HepG2 (cell line): ENCODE results near the gene RPTOR. TPM values are rescaled to one million over a fixed set of nuclear protein-coding genes. Genes with fewer than 3 reads are reported as not detected.

Source experiments
- DPF2 ChIP-seq: sonication (generic); formaldehyde crosslinking; IDR thresholded peaks from 2 replicates; pipeline ENCODE4 v1.4.0; 2020; ENCODE audit warnings: mild to moderate bottlenecking, low read depth, missing genetic modification reagents, borderline replicate concordance
- FOSL2 ChIP-seq: sonication (generic); formaldehyde crosslinking; IDR thresholded peaks from 2 replicates; pipeline ENCODE4 v1.4.0; 2020; ENCODE audit warnings: missing genetic modification reagents
- HDAC1 ChIP-seq: sonication (generic); formaldehyde crosslinking; IDR thresholded peaks from 2 replicates; pipeline ENCODE4 v1.5.1; 2020; ENCODE audit warnings: mild to moderate bottlenecking, missing genetic modification reagents
- HMG20A ChIP-seq: IDR thresholded peaks from 2 replicates; pipeline ENCODE4 v1.6.1; 2016; ENCODE audit warnings: borderline replicate concordance
- JARID2 ChIP-seq: sonication (generic); formaldehyde crosslinking; IDR thresholded peaks from 2 replicates; pipeline ENCODE4 v1.8.1; 2023; ENCODE audit warnings: missing genetic modification reagents, inconsistent platforms; ENCODE audit not compliant: insufficient replicate concordance
- KDM2A ChIP-seq: sonication (generic); formaldehyde crosslinking; IDR thresholded peaks from 2 replicates; pipeline ENCODE4 v1.4.0; 2020; ENCODE audit warnings: low read depth, missing genetic modification reagents, borderline replicate concordance
- NFE2L2 ChIP-seq: fragments of 150-350 bp; IDR thresholded peaks from 2 replicates; pipeline ENCODE4 v1.6.1; 2014; ENCODE audit warnings: low read length
- RXRB ChIP-seq: IDR thresholded peaks from 2 replicates; pipeline ENCODE4 v1.6.1; 2016; ENCODE audit warnings: borderline replicate concordance, missing genetic modification reagents, missing compliant biosample characterization
- SALL1 ChIP-seq: sonication (generic); formaldehyde crosslinking; IDR thresholded peaks from 2 replicates; pipeline ENCODE4 v1.8.0; 2022; ENCODE audit warnings: mild to moderate bottlenecking, missing genetic modification reagents
- SSRP1 ChIP-seq: IDR thresholded peaks from 2 replicates; pipeline ENCODE4 v1.6.1; 2016; ENCODE audit warnings: control low read depth
- STAG1 ChIP-seq: sonication (generic); formaldehyde crosslinking; IDR thresholded peaks from 2 replicates; pipeline ENCODE4 v1.4.0; 2020; ENCODE audit warnings: missing genetic modification reagents
- TRIM24 ChIP-seq: sonication (generic); formaldehyde crosslinking; IDR thresholded peaks from 2 replicates; pipeline ENCODE4 v1.8.0; 2022; ENCODE audit warnings: mild to moderate bottlenecking, missing genetic modification reagents
- ZNF30 ChIP-seq: sonication (generic); formaldehyde crosslinking; IDR thresholded peaks from 2 replicates; pipeline ENCODE4 v1.5.0; 2020; ENCODE audit warnings: mild to moderate bottlenecking, missing genetic modification reagents
- ZNF354B ChIP-seq: sonication (generic); formaldehyde crosslinking; IDR thresholded peaks from 2 replicates; pipeline ENCODE4 v1.8.0; 2022; ENCODE audit warnings: mild to moderate bottlenecking, missing genetic modification reagents
- ZNF496 ChIP-seq: sonication (generic); formaldehyde crosslinking; IDR thresholded peaks from 2 replicates; pipeline ENCODE4 v1.8.1; 2023; ENCODE audit warnings: mild to moderate bottlenecking, moderate library complexity, missing genetic modification reagents; ENCODE audit not compliant: insufficient replicate concordance
- ZNF510 ChIP-seq: sonication (generic); formaldehyde crosslinking; IDR thresholded peaks from 2 replicates; pipeline ENCODE4 v1.4.0; 2020; ENCODE audit warnings: low read depth, mild to moderate bottlenecking, missing genetic modification reagents
- ZNF549 ChIP-seq: sonication (generic); formaldehyde crosslinking; IDR thresholded peaks from 2 replicates; pipeline ENCODE4 v1.5.0; 2020; ENCODE audit warnings: missing genetic modification reagents
- ZNF570 ChIP-seq: sonication (generic); formaldehyde crosslinking; IDR thresholded peaks from 2 replicates; pipeline ENCODE4 v1.4.0; 2020; ENCODE audit warnings: mild to moderate bottlenecking, missing genetic modification reagents, borderline replicate concordance
- ZNF574 ChIP-seq: sonication (generic); formaldehyde crosslinking; IDR thresholded peaks from 2 replicates; pipeline ENCODE4 v1.4.0; 2020; ENCODE audit warnings: missing genetic modification reagents
- ZNF660 ChIP-seq: sonication (generic); formaldehyde crosslinking; IDR thresholded peaks from 2 replicates; pipeline ENCODE4 v1.5.1; 2020; ENCODE audit warnings: mild to moderate bottlenecking, low read depth, missing genetic modification reagents, borderline replicate concordance
- ZNF670 ChIP-seq: sonication (generic); formaldehyde crosslinking; IDR thresholded peaks from 2 replicates; pipeline ENCODE4 v1.8.0; 2022; ENCODE audit warnings: mild to moderate bottlenecking, missing genetic modification reagents, borderline replicate concordance
- polyA plus RNA-seq, 8 experiments: library from polyadenylated mRNA; depleted of rRNA in 3 of 8; stranded (reverse) in 7 of 8; unstranded in 1 of 8; fragments of >200 nt; fragmentation: Illumina TruSeq in 4 of 8; extraction: Trizol in 4 of 8; gene quantifications; 2 replicates each; pipeline versions ENCODE4 v1.2.1 to v1.2.3, GENCODE V29; 2011 to 2016; ENCODE audit warnings: low read depth in 4 of 8, missing spikeins in 1 of 8, mixed read lengths in 1 of 8; ENCODE audit not compliant: insufficient read depth in 1 of 8
- total RNA-seq, 5 experiments: library from RNA; depleted of rRNA; stranded (reverse); fragments of >200 nt; fragmentation: Illumina TruSeq; extraction: Trizol; gene quantifications; 2 replicates each; pipeline ENCODE4 v1.2.3, GENCODE V29; 2016; ENCODE audit warnings: low read depth in 1 of 5
- TF ChIP-seq, protein P1 (sequence below): sonication (generic); formaldehyde crosslinking; IDR thresholded peaks from 2 replicates; pipeline ENCODE4 v1.8.0; 2022; ENCODE audit warnings: mild to moderate bottlenecking, missing genetic modification reagents, borderline replicate concordance
- TF ChIP-seq, protein P2 (sequence below): sonication (generic); formaldehyde crosslinking; conservative IDR thresholded peaks from 2 replicates; pipeline ENCODE4 v1.4.0; 2020; ENCODE audit warnings: mild to moderate bottlenecking, missing genetic modification reagents, moderate library complexity

Gene RPTOR
- total and polyA plus RNA-seq, 2 of the 13 experiments (the other 11 are each of a cell fraction or from before 2014, with no cell fraction given), result 6.6 to 25.3 TPM

- TF ChIP-seq, protein P1, sequence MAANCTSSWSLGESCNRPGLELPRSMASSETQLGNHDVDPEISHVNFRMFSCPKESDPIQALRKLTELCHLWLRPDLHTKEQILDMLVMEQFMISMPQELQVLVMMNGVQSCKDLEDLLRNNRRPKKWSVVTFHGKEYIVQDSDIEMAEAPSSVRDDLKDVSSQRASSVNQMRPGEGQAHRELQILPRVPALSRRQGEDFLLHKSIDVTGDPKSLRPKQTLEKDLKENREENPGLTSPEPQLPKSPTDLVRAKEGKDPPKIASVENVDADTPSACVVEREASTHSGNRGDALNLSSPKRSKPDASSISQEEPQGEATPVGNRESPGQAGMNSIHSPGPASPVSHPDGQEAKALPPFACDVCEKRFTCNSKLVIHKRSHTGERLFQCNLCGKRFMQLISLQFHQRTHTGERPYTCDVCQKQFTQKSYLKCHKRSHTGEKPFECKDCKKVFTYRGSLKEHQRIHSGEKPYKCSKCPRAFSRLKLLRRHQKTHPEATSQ, result no peak
- TF ChIP-seq ZNF660 (CRISPR knock-in tag) (no peak), DPF2 (CRISPR knock-in tag) (no peak), ZNF574 (CRISPR knock-in tag) (0 out of 2 replicates have a peak, but pooled peaks have one; percentile 30), SALL1 (CRISPR knock-in tag) (peak; percentile 47), STAG1 (CRISPR knock-in tag) (0 out of 2 replicates have a peak, but pooled peaks have one; percentile 2), ZNF549 (CRISPR knock-in tag) (peak; percentile 92), FOSL2 (peak; percentile 27; the same call in 1 of the 2 replicates), TRIM24 (CRISPR knock-in tag) (no peak), ZNF354B (CRISPR knock-in tag) (no peak), JARID2 (CRISPR knock-in tag) (no peak), HMG20A (no peak), ZNF496 (CRISPR knock-in tag) (no peak), HDAC1 (CRISPR knock-in tag) (no peak), ZNF670 (CRISPR knock-in tag) (no peak), NFE2L2 (no peak), ZNF510 (CRISPR knock-in tag) (no peak), KDM2A (CRISPR knock-in tag) (peak; percentile 34; the same call in 1 of the 2 replicates), ZNF570 (CRISPR knock-in tag) (no peak), RXRB (CRISPR knock-in tag) (peak; percentile 15; the same call in 1 of the 2 replicates), ZNF30 (no peak), SSRP1 (no peak)
- TF ChIP-seq, protein P2, sequence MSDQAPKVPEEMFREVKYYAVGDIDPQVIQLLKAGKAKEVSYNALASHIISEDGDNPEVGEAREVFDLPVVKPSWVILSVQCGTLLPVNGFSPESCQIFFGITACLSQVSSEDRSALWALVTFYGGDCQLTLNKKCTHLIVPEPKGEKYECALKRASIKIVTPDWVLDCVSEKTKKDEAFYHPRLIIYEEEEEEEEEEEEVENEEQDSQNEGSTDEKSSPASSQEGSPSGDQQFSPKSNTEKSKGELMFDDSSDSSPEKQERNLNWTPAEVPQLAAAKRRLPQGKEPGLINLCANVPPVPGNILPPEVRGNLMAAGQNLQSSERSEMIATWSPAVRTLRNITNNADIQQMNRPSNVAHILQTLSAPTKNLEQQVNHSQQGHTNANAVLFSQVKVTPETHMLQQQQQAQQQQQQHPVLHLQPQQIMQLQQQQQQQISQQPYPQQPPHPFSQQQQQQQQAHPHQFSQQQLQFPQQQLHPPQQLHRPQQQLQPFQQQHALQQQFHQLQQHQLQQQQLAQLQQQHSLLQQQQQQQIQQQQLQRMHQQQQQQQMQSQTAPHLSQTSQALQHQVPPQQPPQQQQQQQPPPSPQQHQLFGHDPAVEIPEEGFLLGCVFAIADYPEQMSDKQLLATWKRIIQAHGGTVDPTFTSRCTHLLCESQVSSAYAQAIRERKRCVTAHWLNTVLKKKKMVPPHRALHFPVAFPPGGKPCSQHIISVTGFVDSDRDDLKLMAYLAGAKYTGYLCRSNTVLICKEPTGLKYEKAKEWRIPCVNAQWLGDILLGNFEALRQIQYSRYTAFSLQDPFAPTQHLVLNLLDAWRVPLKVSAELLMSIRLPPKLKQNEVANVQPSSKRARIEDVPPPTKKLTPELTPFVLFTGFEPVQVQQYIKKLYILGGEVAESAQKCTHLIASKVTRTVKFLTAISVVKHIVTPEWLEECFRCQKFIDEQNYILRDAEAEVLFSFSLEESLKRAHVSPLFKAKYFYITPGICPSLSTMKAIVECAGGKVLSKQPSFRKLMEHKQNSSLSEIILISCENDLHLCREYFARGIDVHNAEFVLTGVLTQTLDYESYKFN (CRISPR knock-in tag), result peak; percentile 81
Observed at GRCh38 chr17:80599546-80600305, 55.1 kb downstream of the RPTOR start (continued).
